HG02870 (cell line): ENCODE results near the gene VPS35.

Experiments used
- ATAC-seq: cut with Tn5 transposase; IDR thresholded peaks from one replicate; pipeline ENCODE4 v1.9.1; 2021; ENCODE audit warnings: mild to moderate bottlenecking, moderate library complexity; ENCODE audit not compliant: unreplicated experiment

The VPS35 gene

GRCh38 chr16:46688654-46689364, at the start of gene VPS35:
TSS of gene VPS35 (minus strand) at chr16:46689178. CDS start at chr16:46689133, 45 bp downstream.
- ATAC-seq = peak; percentile 84

DNA sequence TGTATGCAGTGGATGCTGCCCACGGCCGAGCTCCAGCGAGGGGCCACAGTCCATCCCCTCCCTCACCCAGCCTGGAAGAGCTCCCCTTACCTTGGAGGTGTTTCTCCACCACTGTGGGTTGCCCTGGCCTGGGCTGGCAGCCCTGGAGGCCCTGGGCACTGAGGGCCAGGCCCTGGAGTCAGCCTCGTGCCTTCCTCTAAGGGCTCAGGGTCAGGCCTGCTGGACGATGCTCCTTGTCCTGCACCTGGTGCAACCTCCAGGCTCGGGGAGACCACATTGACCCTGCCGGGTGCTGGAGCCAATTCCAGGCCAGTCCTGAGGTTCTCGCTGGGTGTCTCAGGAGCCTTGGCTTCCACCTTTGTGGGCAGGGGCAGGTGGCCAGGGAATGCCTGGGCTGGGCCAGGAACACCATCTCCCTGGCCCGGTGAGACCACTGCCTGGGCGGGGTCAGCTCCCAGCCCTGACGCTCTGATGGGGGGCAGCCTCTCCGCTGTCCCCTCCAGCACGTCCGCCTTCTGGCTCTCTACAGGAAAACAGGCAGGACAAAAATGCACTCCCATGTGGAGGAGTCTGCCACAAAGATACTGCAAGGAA, 48.7 kb upstream of the VPS35 start:
- ATAC-seq = no peak

DNA sequence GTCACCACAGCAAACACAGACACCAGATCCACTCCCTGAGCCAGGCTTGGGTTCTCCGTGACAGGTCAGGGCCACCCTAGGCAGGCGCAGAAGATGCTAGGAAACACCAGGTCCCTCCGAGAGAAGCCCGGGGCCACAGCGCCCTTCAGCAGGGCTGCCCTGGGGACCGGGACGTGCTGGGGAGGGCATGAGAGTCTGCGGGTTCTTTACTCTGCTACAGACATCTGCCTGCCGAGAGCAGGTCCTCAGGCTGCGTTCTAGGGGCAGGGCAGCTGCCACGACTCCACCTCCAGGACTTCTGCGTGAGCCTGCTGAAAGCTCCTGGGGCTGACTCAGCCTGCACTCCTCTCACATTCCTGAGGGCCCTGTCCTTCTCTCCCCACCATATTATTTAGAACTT, 47.7 kb upstream of the VPS35 start:
- no peak for ATAC-seq

- ATAC-seq = no peak
Observed at GRCh38 chr16:46733319-46733830, 44.4 kb upstream of the VPS35 start.

GRCh38 chr16:46732561-46732960, 43.6 kb upstream of the VPS35 start:
- ATAC-seq = no peak

DNA sequence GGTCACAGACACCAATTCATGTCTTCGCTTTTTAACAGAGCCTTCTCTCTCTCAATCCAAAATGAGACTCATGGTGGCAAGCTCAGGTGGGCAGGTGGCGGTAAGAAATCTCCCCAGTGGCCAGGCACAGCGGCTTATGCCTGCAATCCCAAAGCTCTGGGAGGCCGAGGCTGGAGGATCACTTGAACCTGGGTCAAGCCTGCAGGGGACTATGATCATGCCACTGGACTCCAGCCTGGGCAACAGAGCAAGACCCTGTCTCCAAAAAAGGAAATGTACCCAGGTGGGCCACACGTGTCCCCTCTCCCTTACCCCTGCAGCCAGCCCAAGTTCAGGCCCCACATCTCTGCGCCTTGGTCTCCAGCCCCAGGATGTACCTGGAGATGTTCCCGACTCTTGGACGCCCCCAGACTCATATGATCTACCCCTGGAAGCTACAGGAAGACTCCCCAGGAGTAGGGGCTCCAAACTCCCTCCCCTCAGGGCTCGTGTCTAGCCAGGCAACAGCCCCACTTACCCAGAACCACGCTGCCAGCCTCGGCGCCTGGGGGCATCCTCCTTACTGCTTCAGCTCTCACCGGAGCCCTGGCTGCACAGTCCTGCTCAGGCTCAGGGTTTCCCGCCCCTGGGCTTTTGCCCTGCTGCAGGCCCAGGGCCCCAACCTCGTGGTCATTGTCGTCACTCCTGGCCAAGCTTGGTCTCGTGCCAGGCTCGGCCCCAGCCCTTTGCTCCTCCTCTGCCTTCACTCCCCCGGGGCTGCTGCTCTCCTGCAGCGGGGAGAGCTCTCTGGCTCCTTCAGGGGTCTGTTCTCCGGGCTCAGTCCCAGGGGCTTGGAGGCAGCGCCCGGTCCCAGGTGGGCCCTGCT, 42.9 kb upstream of the VPS35 start:
- no peak for ATAC-seq

DNA sequence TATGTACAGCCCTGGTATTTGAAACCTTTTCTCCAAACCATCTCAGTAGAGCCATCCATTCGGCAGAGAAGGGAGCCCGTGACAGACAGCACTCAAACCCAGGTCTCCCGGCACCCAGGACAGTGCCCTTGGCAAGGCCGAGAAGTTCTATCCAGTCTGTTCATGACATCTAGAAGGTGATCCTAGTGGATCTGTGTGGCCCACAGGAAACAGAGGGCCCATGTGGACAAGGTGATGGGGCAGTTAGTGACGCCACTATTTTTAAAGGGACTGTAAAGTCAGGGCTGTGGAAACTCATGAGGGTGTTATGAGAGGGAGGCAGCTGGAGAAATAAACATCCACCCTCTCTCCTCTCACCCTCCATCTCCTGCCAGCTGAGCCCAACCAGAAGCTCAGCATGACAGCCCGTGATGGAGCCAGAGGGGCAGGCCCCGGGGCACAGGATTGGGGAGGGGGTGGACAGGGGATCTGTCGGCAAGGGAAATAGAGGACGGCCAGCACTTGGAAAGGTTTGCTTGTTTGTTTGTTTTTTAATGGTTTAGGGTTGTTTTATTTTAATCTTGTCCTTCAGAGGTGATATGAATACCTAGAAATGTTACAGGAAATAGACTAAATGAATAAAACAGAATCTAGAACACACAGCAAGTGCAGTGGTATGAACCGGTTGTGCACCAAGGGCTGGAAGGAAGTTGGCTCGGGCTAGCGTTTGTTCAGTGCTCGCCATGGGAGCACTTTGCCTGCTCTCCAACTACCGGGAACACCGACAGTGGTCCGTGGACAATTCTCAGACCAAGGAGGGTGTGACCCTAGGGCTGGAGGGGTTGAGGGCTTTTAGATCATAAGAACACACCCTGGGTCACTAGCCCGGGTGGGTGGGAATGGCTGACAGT, 42.1 kb upstream of the VPS35 start:
- ATAC-seq = no peak

- ATAC-seq = no peak
Observed at GRCh38 chr16:46730126-46730525, 41.1 kb upstream of the VPS35 start.

DNA sequence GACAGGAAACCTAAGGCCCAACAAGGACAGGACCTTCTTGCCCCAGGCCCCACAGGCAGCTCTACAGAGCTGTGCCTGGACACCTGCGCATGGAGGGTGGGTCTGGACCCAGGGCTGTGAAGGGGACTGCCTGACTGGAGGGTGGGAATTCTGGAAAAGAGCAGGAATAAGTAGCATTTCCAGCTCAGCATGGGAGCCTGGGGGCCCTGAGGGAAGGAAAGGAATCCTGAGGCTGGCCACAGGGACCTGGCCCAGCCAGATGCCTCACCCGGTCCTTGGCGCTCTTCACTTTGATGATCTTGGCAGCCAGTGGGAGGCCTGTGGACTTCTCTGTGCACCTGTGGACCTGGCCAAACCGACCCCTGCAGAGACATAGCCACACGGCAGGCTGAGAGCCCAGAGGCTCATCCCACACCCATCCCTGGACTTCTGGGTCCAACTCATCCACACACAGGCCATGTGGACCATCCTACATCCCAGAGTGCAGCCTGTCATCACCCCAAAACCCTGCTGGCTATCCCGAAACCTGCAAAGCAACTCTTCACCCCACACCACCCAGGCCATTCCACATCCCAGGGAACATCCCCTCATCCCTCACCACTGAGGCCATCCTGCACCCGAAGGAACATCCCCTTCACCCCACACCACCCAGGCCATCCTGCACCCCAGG, 40.5 kb upstream of the VPS35 start:
- ATAC-seq = no peak

GRCh38 chr16:46728806-46729205, 39.8 kb upstream of the VPS35 start:
- no peak for ATAC-seq

- ATAC-seq = no peak
Observed at GRCh38 chr16:46727630-46728029, 38.7 kb upstream of the VPS35 start.

DNA sequence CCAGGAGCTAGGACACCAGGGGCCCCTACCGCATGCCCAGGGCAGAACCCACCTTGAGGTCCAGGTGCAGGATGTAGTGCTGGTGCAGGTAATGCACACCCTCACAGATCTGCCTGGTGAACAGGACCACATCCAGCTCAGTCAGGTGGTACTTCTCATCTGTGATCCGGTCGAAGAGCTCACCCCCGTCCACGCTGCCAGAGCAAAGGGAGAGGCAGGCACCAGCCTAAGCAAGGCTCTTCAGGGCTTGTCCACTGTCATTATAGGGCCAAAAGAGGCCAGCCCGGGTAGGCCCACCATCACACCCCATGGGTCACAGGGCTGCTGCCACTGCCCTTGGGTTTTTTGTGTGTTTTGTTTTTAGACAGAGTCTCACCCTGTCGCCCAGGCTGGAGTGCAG, 38.2 kb upstream of the VPS35 start:
- no peak for ATAC-seq

DNA sequence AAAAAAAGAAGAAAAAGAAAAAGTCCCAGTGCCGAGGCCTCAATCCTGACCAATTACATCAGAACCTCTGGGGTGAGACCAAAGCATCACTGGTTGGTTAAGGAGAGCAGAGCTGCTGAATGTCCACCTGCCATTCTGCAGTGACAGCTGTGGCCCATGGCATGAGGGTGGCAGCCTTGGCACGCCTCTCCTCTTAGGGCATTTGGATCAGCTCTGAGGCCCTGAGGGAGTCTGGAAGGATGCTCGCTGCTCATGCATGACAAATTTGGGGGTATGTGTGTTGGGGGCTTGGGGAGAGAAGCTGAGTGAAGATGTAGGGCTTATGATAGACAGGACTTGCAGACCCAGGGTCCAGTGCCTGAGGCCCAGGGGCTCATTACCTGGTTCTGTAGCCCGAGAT, 32.9 kb upstream of the VPS35 start:
- no peak for ATAC-seq

- no peak for ATAC-seq
Observed at GRCh38 chr16:46720619-46721018, 31.6 kb upstream of the VPS35 start.

DNA sequence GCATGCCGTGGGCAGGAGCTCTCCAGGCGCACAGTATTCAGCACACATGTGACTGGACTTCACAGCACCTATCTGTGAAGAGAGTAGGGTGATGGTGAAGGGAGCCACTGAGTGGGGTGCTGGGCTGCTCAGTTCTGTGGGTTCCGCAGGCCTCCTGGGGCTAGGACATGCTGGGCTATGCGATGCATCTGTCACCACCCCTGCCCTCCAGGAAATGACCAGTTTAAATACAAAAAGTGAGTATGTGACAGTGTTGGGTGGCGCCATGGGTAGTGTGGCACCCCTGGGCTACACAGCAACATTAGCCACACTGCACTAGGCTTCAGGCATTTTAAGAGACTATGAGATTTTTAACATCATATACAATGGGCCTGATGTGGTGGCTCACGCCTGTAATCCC, 30.6 kb upstream of the VPS35 start:
- ATAC-seq = no peak

- no peak for ATAC-seq
Observed at GRCh38 chr16:46718214-46718613, 29.2 kb upstream of the VPS35 start.

- no peak for ATAC-seq
Observed at GRCh38 chr16:46717692-46718091, 28.7 kb upstream of the VPS35 start.

- ATAC-seq = no peak
Observed at GRCh38 chr16:46715769-46716305, 26.9 kb upstream of the VPS35 start.

- no peak for ATAC-seq
Observed at GRCh38 chr16:46714797-46715591, 26.0 kb upstream of the VPS35 start.
